Measurements from ENCODE around the gene ATP6V1G1. TPM values are rescaled to one million over a fixed set of nuclear protein-coding genes. Genes with fewer than 3 reads are reported as not detected.
A peak's percentile ranks its signal among the peaks of the same experiment; 100 is the strongest.
"Not testable (repeated sequence)": the region's sequence is repeated elsewhere in the genome, so short reads cannot be mapped to it uniquely, and the experiment has no call there.

Gene ATP6V1G1
- total RNA-seq, 4 donors from 2014 or later = 152 to 214 (median 185) TPM

- H3K4me3 ChIP-seq (ENCODE audit: low read depth, poor library complexity, severe bottlenecking) = no peak overlapping the region
- DNase-seq (ENCODE audit: low spot score in 2 of 2) = peak; percentile 26 to 82
Observed at GRCh38 chr9:114592356-114592755, 4.8 kb downstream of the ATP6V1G1 start.

DNA sequence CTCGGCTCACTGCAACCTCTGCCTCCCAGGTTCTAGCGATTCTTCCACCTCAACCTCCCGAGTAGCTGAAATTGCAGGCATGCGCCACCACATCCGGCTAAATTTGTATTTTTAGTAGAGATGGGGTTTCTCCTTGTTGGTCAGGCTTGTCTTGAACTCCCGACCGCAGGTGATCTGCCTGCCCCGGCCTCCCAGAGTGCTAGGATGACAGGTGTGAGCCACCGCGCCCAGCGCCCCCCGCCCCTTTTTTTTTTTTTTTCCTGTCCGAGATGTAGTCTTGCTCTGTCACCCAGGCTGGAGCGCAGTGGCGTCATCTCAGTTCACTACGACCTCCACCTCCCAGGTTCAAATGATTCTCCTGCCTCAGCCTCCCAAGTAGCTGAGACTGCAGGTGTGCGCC lies 6.6 kb downstream of the ATP6V1G1 start:
- H3K4me3 ChIP-seq (ENCODE audit: low read depth, poor library complexity, severe bottlenecking) = no peak overlapping the region
- DNase-seq (ENCODE audit: low spot score in 2 of 2) = peak in 1 of 2 donors; percentile 63
- no peak for TF ChIP-seq CTCF (IDR thresholded peaks at IDR 0.05)
- TF ChIP-seq POLR2A (IDR thresholded peaks at IDR 0.05) = no peak
- 94 to 97% methylated on average over 17 of the region's 17 CpGs for WGBS, 2 donors
- intact Hi-C loops (cut with DNase I; ENCODE audit: low total_unique reads) = no loop called here

More at GRCh38 chr9:114592356-114592755, 4.8 kb downstream of the ATP6V1G1 start:
- intact Hi-C loops (cut with DNase I; ENCODE audit: low total_unique reads) = no loop called here
- TF ChIP-seq CTCF (IDR thresholded peaks at IDR 0.05) = no peak
- TF ChIP-seq POLR2A (IDR thresholded peaks at IDR 0.05) = no peak
- 14 to 34% methylated on average over 6 of the region's 6 CpGs for WGBS, 2 donors

DNA sequence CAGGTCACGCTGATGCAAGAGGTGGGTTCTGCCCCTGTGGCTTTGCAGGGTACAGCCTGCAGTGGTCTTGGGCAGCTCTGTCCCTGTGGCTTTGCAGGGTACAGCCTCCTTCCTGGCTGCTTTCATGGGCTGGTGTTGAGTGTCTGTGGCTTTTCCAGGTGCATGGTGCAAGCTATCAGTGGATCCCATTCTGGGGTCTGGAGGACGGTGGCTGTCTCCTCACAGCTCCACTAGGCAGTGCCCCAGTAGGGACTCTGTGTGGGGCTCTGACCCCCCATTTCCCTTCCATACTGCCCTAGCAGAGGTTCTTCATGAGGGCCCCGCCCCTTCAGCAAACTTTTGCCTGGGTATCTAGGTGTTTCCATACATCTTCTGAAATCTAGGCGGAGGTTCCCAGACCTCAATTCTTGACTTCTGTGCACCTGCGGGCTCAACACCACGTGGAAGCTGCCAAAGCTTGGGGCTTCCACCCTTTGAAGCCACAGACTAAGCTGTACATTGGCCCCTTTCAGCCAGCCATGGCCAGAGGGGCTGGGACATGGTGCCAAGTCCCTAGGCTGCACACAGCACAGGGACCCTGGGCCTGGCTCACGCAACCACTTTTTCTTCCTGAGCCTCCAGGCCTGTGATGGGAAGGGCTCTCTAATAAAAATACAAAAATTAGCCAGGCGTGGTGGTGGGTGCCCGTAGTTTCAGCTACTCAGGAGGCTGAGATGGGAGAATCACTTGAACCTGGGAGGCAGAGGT lies 13.1 kb downstream of the ATP6V1G1 start:
- DNase-seq (ENCODE audit: low spot score in 2 of 2) = peak in 1 of 2 donors; percentile 61
- H3K4me3 ChIP-seq (ENCODE audit: low read depth, poor library complexity, severe bottlenecking); intact Hi-C loops (cut with DNase I; ENCODE audit: low total_unique reads): not testable (repeated sequence)
- 94 to 96% methylated on average over 9 of the region's 9 CpGs for WGBS, 2 donors

DNA sequence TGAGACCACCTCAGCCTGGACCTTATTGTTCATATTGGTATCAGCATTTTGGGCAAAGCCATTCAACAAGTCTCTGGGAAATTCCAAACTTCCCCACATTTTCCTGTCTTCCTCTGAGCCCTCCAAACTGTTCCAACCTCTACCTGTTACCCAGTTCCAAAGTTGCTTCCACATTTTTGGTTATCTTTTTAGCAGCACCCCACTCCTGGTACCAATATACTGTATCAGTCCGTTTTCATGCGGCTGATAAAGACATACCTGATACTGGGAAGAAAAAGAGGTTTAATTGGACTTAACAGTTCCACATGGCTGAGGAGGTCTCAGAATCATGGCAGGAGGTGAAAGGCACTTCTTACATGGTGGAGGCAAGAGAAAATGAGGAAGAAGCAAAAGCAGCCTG lies 14.2 kb downstream of the ATP6V1G1 start:
- H3K4me3 ChIP-seq (ENCODE audit: low read depth, poor library complexity, severe bottlenecking); intact Hi-C loops (cut with DNase I; ENCODE audit: low total_unique reads): not testable (repeated sequence)
- WGBS, 2 donors = 100% methylated on average over 2 of the region's 2 CpGs

DNA sequence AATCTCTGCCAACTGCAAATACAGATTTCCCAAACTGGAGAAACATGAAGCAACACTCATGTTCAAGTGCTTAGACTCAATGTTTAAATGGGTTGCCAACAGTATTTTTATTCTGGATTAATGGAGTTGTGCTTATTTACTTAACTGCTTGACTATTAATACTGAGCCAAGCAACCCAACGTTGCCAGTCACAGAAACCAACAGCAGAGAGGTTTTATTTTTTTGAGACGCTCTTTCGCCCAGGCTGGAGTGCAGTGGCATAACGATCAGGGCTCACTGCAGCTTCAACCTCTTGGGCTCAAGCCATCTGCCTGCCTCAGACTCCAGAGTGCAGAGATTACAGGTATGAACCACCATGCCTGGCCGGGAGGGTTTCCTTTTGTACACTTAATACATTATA lies 15.1 kb downstream of the ATP6V1G1 start:
- no peak for TF ChIP-seq CTCF (IDR thresholded peaks at IDR 0.05)
- intact Hi-C loops (cut with DNase I; ENCODE audit: low total_unique reads) = no loop called here
- WGBS, 2 donors = 84 to 92% methylated on average over 5 of the region's 5 CpGs

More for the DNA sequence above, 14.2 kb downstream of the ATP6V1G1 start:
- DNase-seq (ENCODE audit: low spot score in 2 of 2) = not testable (repeated sequence)

DNA sequence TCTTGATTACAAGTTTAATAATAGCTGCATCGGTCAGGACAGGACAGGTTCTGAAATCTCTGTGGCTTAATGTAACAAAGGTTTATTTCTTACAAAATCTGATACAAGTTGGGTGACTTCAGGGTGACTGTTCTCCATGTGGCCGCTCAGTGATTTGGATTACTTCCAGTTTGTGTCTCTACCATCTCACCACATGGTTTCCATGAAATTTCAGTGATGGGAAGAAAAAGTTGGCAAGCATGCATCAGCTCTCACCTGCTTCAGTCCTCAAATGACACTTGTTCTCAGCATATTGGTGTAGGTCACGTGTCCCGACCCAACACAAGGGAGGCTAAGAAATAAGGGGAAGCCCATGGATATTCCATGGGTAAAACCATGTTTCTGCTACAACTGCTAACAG lies 15.7 kb downstream of the ATP6V1G1 start:
- no peak for TF ChIP-seq POLR2A (IDR thresholded peaks at IDR 0.05)
- TF ChIP-seq CTCF (IDR thresholded peaks at IDR 0.05) = no peak
- no peak for DNase-seq (ENCODE audit: low spot score in 2 of 2)
- intact Hi-C loops (cut with DNase I; ENCODE audit: low total_unique reads) = no loop called here
- WGBS, 2 donors = 78 to 83% methylated on average over 4 of the region's 4 CpGs
- no peak overlapping the region for H3K4me3 ChIP-seq (ENCODE audit: low read depth, poor library complexity, severe bottlenecking)

More for the DNA sequence above, 15.1 kb downstream of the ATP6V1G1 start:
- peak in 1 of 2 donors; percentile 48 for DNase-seq (ENCODE audit: low spot score in 2 of 2)
- no peak overlapping the region for H3K4me3 ChIP-seq (ENCODE audit: low read depth, poor library complexity, severe bottlenecking)

- TF ChIP-seq CTCF (IDR thresholded peaks at IDR 0.05) = no peak
- TF ChIP-seq POLR2A (IDR thresholded peaks at IDR 0.05) = no peak
- no peak overlapping the region for H3K4me3 ChIP-seq (ENCODE audit: low read depth, poor library complexity, severe bottlenecking)
- no peak for DNase-seq (ENCODE audit: low spot score in 2 of 2)
- intact Hi-C loops (cut with DNase I; ENCODE audit: low total_unique reads) = no loop called here
- WGBS, 2 donors = 99% methylated on average over 3 of the region's 3 CpGs
Observed at GRCh38 chr9:114604989-114605388, 17.4 kb downstream of the ATP6V1G1 start.

Measured in lower leg skin (tissue), 4 donors.